Stomach (tissue), 9 donors: ENCODE results near the gene ZBTB46. TPM values are rescaled to one million over a fixed set of nuclear protein-coding genes. Genes with fewer than 3 reads are reported as not detected.

ENCODE experiments used
- DNase-seq, 2 donors: peaks; one replicate each; pipeline versions ENCODE4 v3.0.0 to v3.0.0-alpha.2; 2013 to 2019
- H3K27ac ChIP-seq, 5 donors: fragments of 200-600 bp in 4 of 5; sonication (generic) in 4 of 5; one replicate each; pipeline ENCODE4 v1.5.1; 2013 to 2019; ENCODE audit warnings: mild to moderate bottlenecking in 1 of 5, moderate library complexity in 1 of 5
- H3K27me3 ChIP-seq, 3 donors: fragments of 200-600 bp; sonication (generic); one replicate each; pipeline ENCODE4 v1.5.1; 2017 to 2019; ENCODE audit warnings: mixed run types in 1 of 3
- H3K36me3 ChIP-seq, 4 donors: fragments of 200-600 bp; sonication (generic); 1 replicate in 3 of 4; 2 replicates in 1 of 4; pipeline ENCODE4 v1.5.1; 2016 to 2019
- H3K4me1 ChIP-seq, 4 donors: fragments of 200-600 bp; sonication (generic); one replicate each; pipeline ENCODE4 v1.5.1; 2016 to 2019
- H3K4me3 ChIP-seq, 4 donors: fragments of 200-600 bp; sonication (generic) in 3 of 4; one replicate each; pipeline ENCODE4 v1.5.1; 2016 to 2019; ENCODE audit warnings: mild to moderate bottlenecking in 1 of 4
- H3K9me3 ChIP-seq, 4 donors: fragments of 200-600 bp; sonication (generic); one replicate each; pipeline ENCODE4 v1.5.1; 2016 to 2019
- EP300 ChIP-seq: sonication (generic); formaldehyde crosslinking; IDR thresholded peaks from one replicate; pipeline ENCODE4 v1.6.1; 2017; ENCODE audit warnings: antibody characterized with exemption
- POLR2A ChIP-seq, 4 donors: fragments of 450-650 bp; IDR thresholded peaks; one replicate each; pipeline ENCODE4 v1.6.1; 2016; ENCODE audit warnings: antibody characterized with exemption in 4 of 4, control low read depth in 2 of 4, mild to moderate bottlenecking in 1 of 4, moderate library complexity in 1 of 4
- POLR2AphosphoS5 ChIP-seq, 3 donors: sonication (generic); formaldehyde crosslinking; IDR thresholded peaks; one replicate each; pipeline ENCODE4 v1.6.1; 2016; ENCODE audit warnings: antibody characterized with exemption in 3 of 3
- WGBS, 5 donors: extraction: QIAGEN DNeasy Blood & Tissue Kit in 3 of 5; methylation state at CpG; one replicate each; pipeline versions ENCODE4 v1.1.5 to v1.1.7; 2013 to 2018; 5-methylcytosine and 5-hydroxymethylcytosine counted together
- intact Hi-C: fragments of 100-400 bp; cut with DNase I; formaldehyde crosslinking; loops from one replicate; pipeline ENCODE4 v1.15.1; 2023; ENCODE audit warnings: low total_unique reads
- polyA plus RNA-seq, 3 donors: library from polyadenylated mRNA; stranded (reverse); fragments of 200-250 nt; gene quantifications; one replicate each; pipeline ENCODE4 v1.2.3, GENCODE V29; 2013
- total RNA-seq, 5 donors: library from RNA; depleted of rRNA; stranded (reverse); fragments of >200 nt; gene quantifications; one replicate each; pipeline versions ENCODE4 v1.1.0 to v1.2.3, GENCODE V29; 2014 to 2016
- TF ChIP-seq, protein P1 (sequence below), 7 experiments: fragments of 450-650 bp in 4 of 7; fragments of 200-600 bp in 3 of 7; sonication (generic) in 3 of 7; IDR thresholded peaks; one replicate each; pipeline ENCODE4 v1.5.1; 2016 to 2019; ENCODE audit warnings: antibody characterized with exemption in 7 of 7, control low read depth in 2 of 7, mild to moderate bottlenecking in 1 of 7
- donor health status: healthy with polysubstance abuse.
- donor health status: Bipolar disorder and iron deficiency.
- donor health status: healthy.

ZBTB46 gene
- total and polyA plus RNA-seq, 8 donors = 0.58 to 13.4 (median 2.5) TPM

DNA sequence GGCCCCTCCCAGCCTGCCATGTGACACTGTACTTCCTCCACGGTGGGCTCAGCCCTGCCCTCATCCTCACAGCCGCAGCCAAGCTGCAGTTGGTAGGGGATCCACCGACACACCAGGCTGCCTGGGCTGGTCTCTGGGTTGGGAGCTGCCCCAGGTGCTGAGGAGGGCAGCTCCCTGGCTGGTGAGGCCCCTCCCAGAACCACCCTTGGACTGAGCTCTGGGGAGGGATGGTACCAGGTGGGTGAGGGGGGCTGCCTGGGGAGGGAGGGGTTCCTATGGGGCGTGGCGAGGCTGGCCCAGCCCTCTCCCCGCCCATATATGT, 134.8 kb downstream of the ZBTB46 start:
- TF ChIP-seq EP300 (no peak), POLR2AphosphoS5 (IDR thresholded peaks at IDR 0.05) (no peak), POLR2A (IDR thresholded peaks at IDR 0.05) (no peak)
- TF ChIP-seq, protein P1, sequence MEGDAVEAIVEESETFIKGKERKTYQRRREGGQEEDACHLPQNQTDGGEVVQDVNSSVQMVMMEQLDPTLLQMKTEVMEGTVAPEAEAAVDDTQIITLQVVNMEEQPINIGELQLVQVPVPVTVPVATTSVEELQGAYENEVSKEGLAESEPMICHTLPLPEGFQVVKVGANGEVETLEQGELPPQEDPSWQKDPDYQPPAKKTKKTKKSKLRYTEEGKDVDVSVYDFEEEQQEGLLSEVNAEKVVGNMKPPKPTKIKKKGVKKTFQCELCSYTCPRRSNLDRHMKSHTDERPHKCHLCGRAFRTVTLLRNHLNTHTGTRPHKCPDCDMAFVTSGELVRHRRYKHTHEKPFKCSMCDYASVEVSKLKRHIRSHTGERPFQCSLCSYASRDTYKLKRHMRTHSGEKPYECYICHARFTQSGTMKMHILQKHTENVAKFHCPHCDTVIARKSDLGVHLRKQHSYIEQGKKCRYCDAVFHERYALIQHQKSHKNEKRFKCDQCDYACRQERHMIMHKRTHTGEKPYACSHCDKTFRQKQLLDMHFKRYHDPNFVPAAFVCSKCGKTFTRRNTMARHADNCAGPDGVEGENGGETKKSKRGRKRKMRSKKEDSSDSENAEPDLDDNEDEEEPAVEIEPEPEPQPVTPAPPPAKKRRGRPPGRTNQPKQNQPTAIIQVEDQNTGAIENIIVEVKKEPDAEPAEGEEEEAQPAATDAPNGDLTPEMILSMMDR (IDR thresholded peaks at IDR 0.05) = no peak
- Histone ChIP-seq H3K27me3 (no peaks in the 10 kb centered on the region), H3K36me3 (peaks cover 16 to 47% (median 33%) of the 10 kb centered on the region in 4 donors), H3K9me3 (no peaks in the 10 kb centered on the region), H3K4me3 (peak overlapping the region in 3 of 4 donors; percentile 25 to 42 (median 31)), H3K4me1 (peaks cover 30 to 63% (median 53%) of the 10 kb centered on the region in 4 donors), H3K27ac (peak overlapping the region in 4 of 5 donors; percentile 4 to 42 (median 9))
- intact Hi-C loops = no loop called here
- DNase-seq = peak in 1 of 2 donors; percentile 85
- WGBS, 5 donors = 11 to 28% (median 20%) methylated on average over 1 to 6 of the region's 6 CpGs

- peak in 1 of 2 donors; percentile 46 for DNase-seq
- 65 to 73% (median 70%) methylated on average over 10 to 25 of the region's 25 CpGs for WGBS, 5 donors
- H3K27me3 ChIP-seq = no peaks in the 10 kb centered on the region
- H3K4me3 ChIP-seq = no peak overlapping the region
- H3K9me3 ChIP-seq = no peaks in the 10 kb centered on the region
- no peak for TF ChIP-seq EP300
- TF ChIP-seq POLR2AphosphoS5 (IDR thresholded peaks at IDR 0.05) = no peak
- no peak for TF ChIP-seq POLR2A (IDR thresholded peaks at IDR 0.05)
- TF ChIP-seq, protein P1 (IDR thresholded peaks at IDR 0.05) = no peak
- H3K4me1 ChIP-seq = peaks cover 30 to 69% (median 59%) of the 10 kb centered on the region in 4 donors
- peak overlapping the region in 3 of 5 donors; percentile 4 to 42 (median 11) for H3K27ac ChIP-seq
- intact Hi-C loops = no loop called here
- peaks cover 16 to 53% (median 31%) of the 10 kb centered on the region in 4 donors for H3K36me3 ChIP-seq
Observed at GRCh38 chr20:63695424-63696305, 135.4 kb downstream of the ZBTB46 start.

- peaks cover 30 to 73% (median 58%) of the 10 kb centered on the region in 4 donors for H3K4me1 ChIP-seq
- 87 to 97% (median 94%) methylated on average over 14 to 37 of the region's 37 CpGs for WGBS, 5 donors
- TF ChIP-seq EP300 = no peak
- TF ChIP-seq, protein P1 (IDR thresholded peaks at IDR 0.05) = no peak
- TF ChIP-seq POLR2AphosphoS5 (IDR thresholded peaks at IDR 0.05) = no peak
- H3K36me3 ChIP-seq = peaks cover 16 to 53% (median 27%) of the 10 kb centered on the region in 4 donors
- no peaks in the 10 kb centered on the region for H3K9me3 ChIP-seq
- H3K27ac ChIP-seq = peak overlapping the region in 2 of 5 donors; percentile 11 to 42
- intact Hi-C loops = no loop called here
- H3K27me3 ChIP-seq = no peaks in the 10 kb centered on the region
- peak in 1 of 2 donors; percentile 21 for DNase-seq
- no peak overlapping the region for H3K4me3 ChIP-seq
Observed at GRCh38 chr20:63694584-63695423, 136.3 kb downstream of the ZBTB46 start.
